ENCODE data around the gene PGA3. TPM values are rescaled to one million over a fixed set of nuclear protein-coding genes. Genes with fewer than 3 reads are reported as not detected.
"Not testable (repeated sequence)": the region's sequence is repeated elsewhere in the genome, so short reads cannot be mapped to it uniquely, and the experiment has no call there.

Gene PGA3
- polyA plus RNA-seq, 2 donors, result 1.9 to 27.7 TPM

DNA sequence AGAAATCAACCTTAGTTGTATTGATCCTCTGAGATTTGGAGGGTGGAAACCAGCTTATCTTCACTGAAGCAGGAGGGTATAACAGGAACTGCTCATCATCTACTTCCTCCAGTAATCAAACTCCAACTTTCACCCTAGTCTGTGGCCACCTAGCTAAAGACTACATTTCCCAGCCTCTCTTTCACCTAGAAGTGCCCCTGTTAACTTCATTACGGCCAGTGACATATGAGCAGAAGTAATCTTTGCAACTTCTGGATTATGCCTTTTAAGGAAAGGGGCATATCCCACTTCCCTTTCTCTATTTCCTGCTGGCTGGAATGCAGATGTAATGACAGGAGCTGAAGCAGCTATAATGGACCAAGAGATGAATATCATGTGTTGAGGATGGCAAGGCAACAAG is 34.5 kb upstream of the PGA3 start:
- Histone ChIP-seq H3K36me3 (ENCODE audit: control insufficient read depth in 2 of 2, insufficient read depth in 2 of 2, low read length in 1 of 2) (no peaks in the 10 kb centered on the region), H3K27me3 (ENCODE audit: control insufficient read depth in 1 of 2, insufficient read depth in 2 of 2, low read length in 2 of 2) (no peaks in the 10 kb centered on the region), H3K4me3 (ENCODE audit: low read depth in 1 of 2, low read length in 2 of 2) (no peak overlapping the region), H3K27ac (ENCODE audit: low read depth in 2 of 2, low read length in 1 of 2) (no peak overlapping the region), H3K4me1 (ENCODE audit: control insufficient read depth in 2 of 2, insufficient read depth in 2 of 2, low read length in 1 of 2) (no peaks in the 10 kb centered on the region), H3K9me3 (ENCODE audit: control insufficient read depth in 2 of 2, insufficient read depth in 1 of 2, low read depth in 1 of 2, low read length in 1 of 2) (peaks cover 0 to 5% of the 10 kb centered on the region in 2 donors)
- WGBS, 2 donors, result 83 to 87% methylated on average over 1 of the region's 1 CpG

DNA sequence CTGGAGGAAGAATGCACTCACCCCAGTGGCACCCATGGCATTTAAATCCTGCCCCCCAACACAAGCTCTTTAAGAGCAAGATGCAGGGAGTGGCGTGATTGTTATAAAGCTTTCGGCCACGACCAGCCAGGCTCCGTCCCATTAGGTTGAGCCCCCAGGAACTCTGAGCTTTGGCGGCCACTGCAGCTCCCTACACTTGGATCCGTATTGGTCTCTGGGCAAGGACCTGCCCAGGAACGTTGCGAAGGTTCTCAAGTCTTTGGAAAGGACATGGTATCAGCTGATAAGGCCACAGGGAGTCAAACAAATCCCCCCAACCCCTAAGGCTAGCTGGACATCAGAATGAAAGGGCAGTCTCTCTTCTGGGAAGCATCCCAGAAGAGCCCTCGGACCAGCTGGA is 32.7 kb upstream of the PGA3 start:
- Histone ChIP-seq H3K4me1 (ENCODE audit: control insufficient read depth in 2 of 2, insufficient read depth in 2 of 2, low read length in 1 of 2) (peaks cover 0 to 2% of the 10 kb centered on the region in 2 donors), H3K27me3 (ENCODE audit: control insufficient read depth in 1 of 2, insufficient read depth in 2 of 2, low read length in 2 of 2) (no peaks in the 10 kb centered on the region), H3K36me3 (ENCODE audit: control insufficient read depth in 2 of 2, insufficient read depth in 2 of 2, low read length in 1 of 2) (no peaks in the 10 kb centered on the region), H3K9me3 (ENCODE audit: control insufficient read depth in 2 of 2, insufficient read depth in 1 of 2, low read depth in 1 of 2, low read length in 1 of 2) (peaks cover 0 to 5% of the 10 kb centered on the region in 2 donors), H3K27ac (ENCODE audit: low read depth in 2 of 2, low read length in 1 of 2) (no peak overlapping the region), H3K4me3 (ENCODE audit: low read depth in 1 of 2, low read length in 2 of 2) (no peak overlapping the region)
- 79 to 80% methylated on average over 9 of the region's 9 CpGs for WGBS, 2 donors

DNA sequence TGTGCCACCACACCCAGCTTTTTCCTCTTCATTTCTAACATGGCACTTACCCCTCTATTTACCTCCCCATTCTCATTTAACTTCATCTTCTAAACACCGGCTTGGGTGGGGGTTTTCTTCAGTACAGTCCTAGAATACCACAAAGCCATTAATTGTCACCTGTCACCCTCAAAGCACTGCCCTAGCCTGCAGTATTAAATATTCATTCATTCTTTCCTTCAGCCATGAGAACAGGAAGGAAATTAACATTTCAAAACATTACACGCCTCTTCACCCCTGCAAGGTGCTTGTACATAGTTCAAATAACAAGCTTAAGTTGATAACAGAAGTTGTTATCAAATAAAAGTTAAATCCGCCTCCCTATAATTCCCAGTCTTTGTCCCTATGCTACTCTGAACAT is 31.4 kb upstream of the PGA3 start:
- Histone ChIP-seq H3K4me3 (ENCODE audit: low read depth in 1 of 2, low read length in 2 of 2) (no peak overlapping the region), H3K36me3 (ENCODE audit: control insufficient read depth in 2 of 2, insufficient read depth in 2 of 2, low read length in 1 of 2) (no peaks in the 10 kb centered on the region), H3K27me3 (ENCODE audit: control insufficient read depth in 1 of 2, insufficient read depth in 2 of 2, low read length in 2 of 2) (no peaks in the 10 kb centered on the region), H3K4me1 (ENCODE audit: control insufficient read depth in 2 of 2, insufficient read depth in 2 of 2, low read length in 1 of 2) (peaks cover 0 to 2% of the 10 kb centered on the region in 2 donors), H3K27ac (ENCODE audit: low read depth in 2 of 2, low read length in 1 of 2) (no peak overlapping the region), H3K9me3 (ENCODE audit: control insufficient read depth in 2 of 2, insufficient read depth in 1 of 2, low read depth in 1 of 2, low read length in 1 of 2) (peaks cover 0 to 5% of the 10 kb centered on the region in 2 donors)
- WGBS, 2 donors, result 55 to 77% methylated on average over 3 of the region's 3 CpGs

DNA sequence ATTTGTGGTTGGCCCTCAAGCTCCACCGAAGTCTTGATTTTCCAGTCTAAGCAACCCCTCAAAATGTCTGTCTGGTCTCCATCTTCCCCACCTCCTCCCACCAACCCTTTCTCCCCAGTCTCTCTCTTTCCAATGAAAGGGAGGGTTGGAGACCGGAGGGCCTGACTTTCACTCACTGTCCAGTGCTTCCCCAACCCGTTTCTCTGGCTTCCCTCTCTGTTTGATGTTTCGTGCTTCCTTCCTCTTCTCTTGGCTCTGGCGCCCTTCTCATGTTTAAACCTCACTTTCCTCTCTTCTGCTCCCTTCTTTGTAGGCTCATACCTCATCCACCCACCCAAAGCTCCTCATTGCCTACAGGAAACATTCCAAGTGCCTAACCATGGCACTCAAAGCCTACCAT is 31.0 kb upstream of the PGA3 start:
- H3K27me3 ChIP-seq (ENCODE audit: control insufficient read depth in 1 of 2, insufficient read depth in 2 of 2, low read length in 2 of 2), result no peaks in the 10 kb centered on the region
- H3K4me1 ChIP-seq (ENCODE audit: control insufficient read depth in 2 of 2, insufficient read depth in 2 of 2, low read length in 1 of 2), result peaks cover 0 to 2% of the 10 kb centered on the region in 2 donors
- no peaks in the 10 kb centered on the region for H3K36me3 ChIP-seq (ENCODE audit: control insufficient read depth in 2 of 2, insufficient read depth in 2 of 2, low read length in 1 of 2)
- H3K27ac ChIP-seq (ENCODE audit: low read depth in 2 of 2, low read length in 1 of 2), result no peak overlapping the region
- no peak overlapping the region for H3K4me3 ChIP-seq (ENCODE audit: low read depth in 1 of 2, low read length in 2 of 2)
- peaks cover 0 to 5% of the 10 kb centered on the region in 2 donors for H3K9me3 ChIP-seq (ENCODE audit: control insufficient read depth in 2 of 2, insufficient read depth in 1 of 2, low read depth in 1 of 2, low read length in 1 of 2)
- 66 to 68% methylated on average over 5 of the region's 5 CpGs for WGBS, 2 donors

DNA sequence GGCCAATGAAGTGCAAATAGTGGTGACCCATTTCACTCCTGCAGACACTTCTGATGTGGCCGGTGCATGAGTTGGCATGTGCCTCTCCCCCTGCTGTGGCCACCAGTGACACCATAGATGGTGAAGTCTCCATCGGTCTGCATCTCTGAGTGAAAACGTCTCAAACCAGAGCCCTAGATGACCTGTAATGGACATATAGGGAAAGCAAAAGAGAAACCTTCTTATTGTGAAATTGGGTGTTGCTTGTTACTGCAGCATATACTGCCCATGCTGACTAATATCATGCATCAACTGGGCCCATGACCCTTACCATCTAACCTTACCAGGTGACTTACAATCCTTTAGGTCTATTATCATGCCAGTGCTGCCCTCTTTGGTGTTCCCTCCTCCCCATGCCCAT is 30.4 kb upstream of the PGA3 start:
- Histone ChIP-seq H3K36me3 (ENCODE audit: control insufficient read depth in 2 of 2, insufficient read depth in 2 of 2, low read length in 1 of 2) (no peaks in the 10 kb centered on the region), H3K27ac (ENCODE audit: low read depth in 2 of 2, low read length in 1 of 2) (no peak overlapping the region), H3K27me3 (ENCODE audit: control insufficient read depth in 1 of 2, insufficient read depth in 2 of 2, low read length in 2 of 2) (no peaks in the 10 kb centered on the region), H3K4me3 (ENCODE audit: low read depth in 1 of 2, low read length in 2 of 2) (no peak overlapping the region), H3K4me1 (ENCODE audit: control insufficient read depth in 2 of 2, insufficient read depth in 2 of 2, low read length in 1 of 2) (peaks cover 0 to 2% of the 10 kb centered on the region in 2 donors), H3K9me3 (ENCODE audit: control insufficient read depth in 2 of 2, insufficient read depth in 1 of 2, low read depth in 1 of 2, low read length in 1 of 2) (peaks cover 0 to 5% of the 10 kb centered on the region in 2 donors)
- 89 to 94% methylated on average over 3 of the region's 3 CpGs for WGBS, 2 donors

DNA sequence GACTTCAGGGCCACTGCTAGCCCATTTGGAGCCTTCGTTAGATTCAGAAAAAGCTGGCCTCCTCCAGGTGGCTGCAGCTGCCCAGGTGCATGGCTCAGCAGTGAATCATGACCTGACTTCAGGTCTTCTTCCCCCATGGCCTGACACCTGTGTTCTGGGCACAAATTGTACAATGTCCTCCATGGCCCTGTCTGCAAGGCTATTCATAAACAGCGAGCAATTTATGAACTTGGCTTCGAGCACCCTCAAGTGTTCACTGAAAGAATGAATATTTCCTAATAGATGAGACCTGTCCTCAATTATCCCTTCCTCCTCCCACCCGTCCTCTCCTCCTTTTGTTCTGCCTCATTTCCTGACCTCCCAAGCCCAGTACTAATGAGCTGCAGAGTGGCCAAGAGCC is 29.9 kb upstream of the PGA3 start:
- WGBS, 2 donors, result 75 to 83% methylated on average over 4 of the region's 4 CpGs
- no peak overlapping the region for H3K4me3 ChIP-seq (ENCODE audit: low read depth in 1 of 2, low read length in 2 of 2)
- H3K36me3 ChIP-seq (ENCODE audit: control insufficient read depth in 2 of 2, insufficient read depth in 2 of 2, low read length in 1 of 2), result no peaks in the 10 kb centered on the region
- H3K27ac ChIP-seq (ENCODE audit: low read depth in 2 of 2, low read length in 1 of 2), result no peak overlapping the region
- peaks cover 0 to 2% of the 10 kb centered on the region in 2 donors for H3K4me1 ChIP-seq (ENCODE audit: control insufficient read depth in 2 of 2, insufficient read depth in 2 of 2, low read length in 1 of 2)
- H3K27me3 ChIP-seq (ENCODE audit: control insufficient read depth in 1 of 2, insufficient read depth in 2 of 2, low read length in 2 of 2), result no peaks in the 10 kb centered on the region
- peaks cover 0 to 5% of the 10 kb centered on the region in 2 donors for H3K9me3 ChIP-seq (ENCODE audit: control insufficient read depth in 2 of 2, insufficient read depth in 1 of 2, low read depth in 1 of 2, low read length in 1 of 2)

DNA sequence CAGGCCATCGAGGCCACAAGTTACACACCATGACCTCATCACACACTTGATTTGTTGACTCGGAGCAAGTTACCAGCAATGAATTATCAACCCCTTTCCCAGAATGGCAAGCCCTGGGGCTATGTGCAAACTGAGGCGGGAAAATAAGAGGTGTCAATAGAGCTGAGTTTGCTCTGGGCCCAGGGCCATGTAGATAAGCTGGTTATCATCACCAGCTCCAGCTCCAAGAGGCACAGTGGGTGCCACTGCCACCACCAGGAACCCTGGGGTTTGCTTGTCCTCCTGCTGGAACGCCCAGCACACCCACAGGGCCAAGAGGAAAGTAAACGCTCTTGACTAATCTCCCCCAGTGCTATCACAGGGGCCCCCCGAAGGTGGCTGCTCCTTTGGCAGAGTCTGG is 29.0 kb upstream of the PGA3 start:
- Histone ChIP-seq H3K4me1 (ENCODE audit: control insufficient read depth in 2 of 2, insufficient read depth in 2 of 2, low read length in 1 of 2) (peaks cover 0 to 2% of the 10 kb centered on the region in 2 donors), H3K36me3 (ENCODE audit: control insufficient read depth in 2 of 2, insufficient read depth in 2 of 2, low read length in 1 of 2) (no peaks in the 10 kb centered on the region), H3K27me3 (ENCODE audit: control insufficient read depth in 1 of 2, insufficient read depth in 2 of 2, low read length in 2 of 2) (no peaks in the 10 kb centered on the region), H3K9me3 (ENCODE audit: control insufficient read depth in 2 of 2, insufficient read depth in 1 of 2, low read depth in 1 of 2, low read length in 1 of 2) (peaks cover 0 to 5% of the 10 kb centered on the region in 2 donors), H3K4me3 (ENCODE audit: low read depth in 1 of 2, low read length in 2 of 2) (no peak overlapping the region), H3K27ac (ENCODE audit: low read depth in 2 of 2, low read length in 1 of 2) (no peak overlapping the region)
- 65 to 76% methylated on average over 6 of the region's 6 CpGs for WGBS, 2 donors

DNA sequence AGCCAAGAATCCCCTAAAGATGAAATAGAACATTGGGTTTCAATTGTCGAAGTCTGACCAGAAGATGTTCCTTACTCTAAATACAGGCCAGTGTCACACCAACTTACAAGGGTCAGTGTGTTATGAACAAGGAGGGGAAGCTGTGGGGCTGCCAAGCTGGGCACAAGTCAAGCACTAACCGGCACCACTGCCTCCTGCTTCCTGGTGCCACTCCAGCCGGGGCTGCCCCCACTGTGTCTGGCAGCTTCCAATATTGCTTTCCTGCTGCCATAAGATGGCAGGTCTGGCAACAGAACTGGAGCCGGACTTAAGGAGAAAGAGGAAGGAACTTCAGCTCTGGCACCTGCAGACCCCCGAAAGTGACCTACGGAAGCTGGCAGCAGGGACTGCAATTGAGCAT is 28.4 kb upstream of the PGA3 start:
- Histone ChIP-seq H3K27ac (ENCODE audit: low read depth in 2 of 2, low read length in 1 of 2) (no peak overlapping the region), H3K9me3 (ENCODE audit: control insufficient read depth in 2 of 2, insufficient read depth in 1 of 2, low read depth in 1 of 2, low read length in 1 of 2) (peaks cover 0 to 5% of the 10 kb centered on the region in 2 donors), H3K4me1 (ENCODE audit: control insufficient read depth in 2 of 2, insufficient read depth in 2 of 2, low read length in 1 of 2) (peaks cover 0 to 2% of the 10 kb centered on the region in 2 donors), H3K4me3 (ENCODE audit: low read depth in 1 of 2, low read length in 2 of 2) (no peak overlapping the region), H3K36me3 (ENCODE audit: control insufficient read depth in 2 of 2, insufficient read depth in 2 of 2, low read length in 1 of 2) (no peaks in the 10 kb centered on the region), H3K27me3 (ENCODE audit: control insufficient read depth in 1 of 2, insufficient read depth in 2 of 2, low read length in 2 of 2) (no peaks in the 10 kb centered on the region)
- WGBS, 2 donors, result 74 to 84% methylated on average over 6 of the region's 6 CpGs

DNA sequence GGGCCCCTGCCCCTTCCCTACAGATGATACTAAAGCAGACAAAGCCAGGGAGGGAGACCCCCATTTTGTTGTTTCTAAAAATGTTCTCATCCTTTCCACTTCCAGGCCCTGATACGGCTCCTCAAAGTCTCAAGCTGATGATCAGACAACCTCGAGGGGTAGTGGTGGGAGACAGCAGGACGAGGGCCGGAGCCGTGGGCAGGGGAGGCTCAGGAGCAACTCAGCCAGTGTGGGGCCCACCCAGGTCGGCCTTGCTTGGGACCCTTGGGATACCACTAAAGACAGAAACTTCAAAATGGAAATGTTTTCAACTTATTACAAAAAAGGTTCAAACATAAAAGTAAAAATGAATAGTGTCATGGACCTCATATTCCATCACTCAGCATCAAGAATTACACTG is 26.9 kb upstream of the PGA3 start:
- Histone ChIP-seq H3K4me1 (ENCODE audit: control insufficient read depth in 2 of 2, insufficient read depth in 2 of 2, low read length in 1 of 2) (peaks cover 0 to 2% of the 10 kb centered on the region in 2 donors), H3K36me3 (ENCODE audit: control insufficient read depth in 2 of 2, insufficient read depth in 2 of 2, low read length in 1 of 2) (no peaks in the 10 kb centered on the region), H3K27me3 (ENCODE audit: control insufficient read depth in 1 of 2, insufficient read depth in 2 of 2, low read length in 2 of 2) (no peaks in the 10 kb centered on the region), H3K9me3 (ENCODE audit: control insufficient read depth in 2 of 2, insufficient read depth in 1 of 2, low read depth in 1 of 2, low read length in 1 of 2) (peaks cover 0 to 5% of the 10 kb centered on the region in 2 donors), H3K27ac (ENCODE audit: low read depth in 2 of 2, low read length in 1 of 2) (no peak overlapping the region), H3K4me3 (ENCODE audit: low read depth in 1 of 2, low read length in 2 of 2) (no peak overlapping the region)
- 71 to 83% methylated on average over 6 of the region's 6 CpGs for WGBS, 2 donors

DNA sequence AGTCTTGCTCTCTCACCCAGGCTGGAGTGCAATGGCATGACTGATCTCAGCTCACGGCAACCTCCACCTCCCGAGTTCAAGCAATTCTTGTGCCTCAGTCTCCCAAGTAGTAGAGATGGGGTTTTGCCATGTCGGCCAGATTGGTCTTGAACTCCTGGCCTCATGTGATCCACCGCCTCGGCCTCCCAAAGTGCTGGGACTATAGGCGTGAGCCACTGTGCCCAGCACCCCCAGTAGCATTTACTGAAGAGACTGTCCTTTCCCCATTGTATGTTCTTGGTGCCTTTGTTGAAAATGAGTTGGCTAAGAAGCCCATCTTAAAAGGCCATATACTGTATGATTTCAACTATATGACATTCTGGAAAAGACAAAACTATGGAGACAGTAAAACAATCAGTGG is 23.1 kb upstream of the PGA3 start:
- H3K9me3 ChIP-seq (ENCODE audit: control insufficient read depth in 2 of 2, insufficient read depth in 1 of 2, low read depth in 1 of 2, low read length in 1 of 2); H3K4me1 ChIP-seq (ENCODE audit: control insufficient read depth in 2 of 2, insufficient read depth in 2 of 2, low read length in 1 of 2); H3K27me3 ChIP-seq (ENCODE audit: control insufficient read depth in 1 of 2, insufficient read depth in 2 of 2, low read length in 2 of 2); H3K4me3 ChIP-seq (ENCODE audit: low read depth in 1 of 2, low read length in 2 of 2); H3K27ac ChIP-seq (ENCODE audit: low read depth in 2 of 2, low read length in 1 of 2); H3K36me3 ChIP-seq (ENCODE audit: control insufficient read depth in 2 of 2, insufficient read depth in 2 of 2, low read length in 1 of 2): not testable (repeated sequence)
- WGBS, 2 donors, result 93 to 96% methylated on average over 6 of the region's 6 CpGs

Data from esophagus (tissue), 2 donors.